Uterus (tissue), 4 donors: ENCODE results near the gene DCST1. TPM values are rescaled to one million over a fixed set of nuclear protein-coding genes. Genes with fewer than 3 reads are reported as not detected.
A peak's percentile ranks its signal among the peaks of the same experiment; 100 is the strongest.

Experiments
- DNase-seq, 2 donors: peaks; one replicate each; pipeline ENCODE4 v3.0.0-alpha.2; 2019 to 2020
- H3K27ac ChIP-seq, 2 donors: fragments of 200-600 bp; sonication (generic); 1 replicate in 1 of 2; 2 replicates in 1 of 2; pipeline ENCODE4 v1.5.1; 2016 to 2018
- H3K27me3 ChIP-seq, 2 donors: fragments of 200-600 bp; sonication (generic); one replicate each; pipeline ENCODE4 v1.5.1; 2018 to 2019; ENCODE audit warnings: control low read depth in 1 of 2
- H3K36me3 ChIP-seq, 2 donors: fragments of 200-600 bp; sonication (generic); one replicate each; pipeline ENCODE4 v1.5.1; 2019; ENCODE audit warnings: control low read depth in 1 of 2
- H3K4me1 ChIP-seq, 2 donors: fragments of 200-600 bp; sonication (generic); one replicate each; pipeline ENCODE4 v1.5.1; 2018 to 2019; ENCODE audit warnings: control low read depth in 1 of 2
- H3K4me3 ChIP-seq, 2 donors: fragments of 200-600 bp; sonication (generic); 1 replicate in 1 of 2; 2 replicates in 1 of 2; pipeline ENCODE4 v1.5.1; 2018 to 2019; ENCODE audit warnings: mild to moderate bottlenecking in 1 of 2
- H3K9me3 ChIP-seq, 2 donors: fragments of 200-600 bp; sonication (generic); one replicate each; pipeline ENCODE4 v1.5.1; 2019; ENCODE audit warnings: control low read depth in 1 of 2
- POLR2A ChIP-seq, 2 donors: fragments of 450-650 bp; IDR thresholded peaks; one replicate each; pipeline ENCODE4 v1.6.1; 2016; ENCODE audit warnings: antibody characterized with exemption in 2 of 2, mild to moderate bottlenecking in 1 of 2, moderate library complexity in 1 of 2
- intact Hi-C: fragments of 100-400 bp; cut with DNase I; formaldehyde crosslinking; loops from one replicate; pipeline ENCODE4 v1.15.1; 2023; ENCODE audit warnings: low total_unique reads
- total RNA-seq, 4 donors: library from RNA; depleted of rRNA in 3 of 4; stranded (reverse); fragments of >200 nt in 3 of 4; gene quantifications; one replicate each; pipeline versions ENCODE4 v1.1.0 to v1.2.4, GENCODE V29; 2014 to 2023
- TF ChIP-seq, protein P1 (sequence below), 4 experiments: fragments of 200-600 bp in 2 of 4; fragments of 450-650 bp in 2 of 4; sonication (generic) in 2 of 4; IDR thresholded peaks; one replicate each; pipeline ENCODE4 v1.5.1; 2016 to 2019; ENCODE audit warnings: antibody characterized with exemption in 4 of 4, mild to moderate bottlenecking in 2 of 4, moderate library complexity in 1 of 4
- donor health status: DM: yes; HTN: yes; CAD: no.

The DCST1 gene
- total RNA-seq, 4 donors from 2014 or later, result 1.1 to 3.5 TPM; not detected in 2

DNA sequence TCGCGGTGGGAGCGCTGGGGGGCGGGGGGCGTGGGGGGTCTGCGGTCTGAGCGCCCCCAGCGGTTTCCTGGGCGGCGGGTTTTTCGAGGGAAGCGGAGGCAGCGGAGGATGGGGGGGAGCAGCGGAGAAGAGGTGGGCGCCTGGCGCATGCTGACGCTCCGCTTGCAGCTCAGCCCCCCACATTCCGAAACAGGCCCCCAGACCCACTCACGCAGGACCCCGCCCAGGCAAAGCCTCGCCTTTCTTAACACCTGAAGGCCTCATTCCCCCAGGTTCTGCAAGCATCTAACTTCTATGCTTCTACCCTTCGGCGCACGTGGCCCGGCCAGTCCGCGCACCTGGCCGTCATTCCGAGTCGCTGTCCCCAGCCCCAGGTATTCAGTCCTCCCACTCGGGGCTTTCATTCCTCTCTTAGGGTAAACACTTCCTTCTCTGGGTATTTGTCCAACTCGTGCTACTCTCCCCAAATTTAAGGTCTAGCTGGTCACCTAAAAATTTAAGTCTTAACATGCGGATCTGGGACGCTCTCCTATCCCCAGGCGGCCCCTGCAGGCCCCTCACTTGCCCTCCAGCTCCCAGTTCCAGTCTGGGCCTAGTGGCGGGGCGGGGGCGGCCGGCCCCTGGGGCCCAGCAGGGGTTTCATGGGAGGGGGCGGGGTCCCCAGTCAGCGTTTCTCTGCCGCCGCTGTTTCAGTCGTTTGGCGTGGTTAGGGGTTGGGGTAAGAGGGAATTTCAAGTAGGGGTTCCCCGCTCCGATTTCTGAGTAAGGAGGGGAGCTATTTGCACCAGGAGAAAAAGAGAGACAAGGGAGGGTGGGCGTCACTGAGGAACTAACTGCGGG lies 33.8 kb upstream of the DCST1 start:
- Histone ChIP-seq H3K27ac (peak overlapping the region; percentile 95 to 99), H3K27me3 (no peaks in the 10 kb centered on the region), H3K36me3 (no peaks in the 10 kb centered on the region), H3K4me3 (peak overlapping the region; percentile 56 to 97), H3K9me3 (no peaks in the 10 kb centered on the region), H3K4me1 (peaks cover 0 to 18% of the 10 kb centered on the region in 2 donors)
- peak in 1 of 2 donors; percentile 49 for DNase-seq
- TF ChIP-seq POLR2A (IDR thresholded peaks at IDR 0.05), result no peak
- TF ChIP-seq, protein P1, sequence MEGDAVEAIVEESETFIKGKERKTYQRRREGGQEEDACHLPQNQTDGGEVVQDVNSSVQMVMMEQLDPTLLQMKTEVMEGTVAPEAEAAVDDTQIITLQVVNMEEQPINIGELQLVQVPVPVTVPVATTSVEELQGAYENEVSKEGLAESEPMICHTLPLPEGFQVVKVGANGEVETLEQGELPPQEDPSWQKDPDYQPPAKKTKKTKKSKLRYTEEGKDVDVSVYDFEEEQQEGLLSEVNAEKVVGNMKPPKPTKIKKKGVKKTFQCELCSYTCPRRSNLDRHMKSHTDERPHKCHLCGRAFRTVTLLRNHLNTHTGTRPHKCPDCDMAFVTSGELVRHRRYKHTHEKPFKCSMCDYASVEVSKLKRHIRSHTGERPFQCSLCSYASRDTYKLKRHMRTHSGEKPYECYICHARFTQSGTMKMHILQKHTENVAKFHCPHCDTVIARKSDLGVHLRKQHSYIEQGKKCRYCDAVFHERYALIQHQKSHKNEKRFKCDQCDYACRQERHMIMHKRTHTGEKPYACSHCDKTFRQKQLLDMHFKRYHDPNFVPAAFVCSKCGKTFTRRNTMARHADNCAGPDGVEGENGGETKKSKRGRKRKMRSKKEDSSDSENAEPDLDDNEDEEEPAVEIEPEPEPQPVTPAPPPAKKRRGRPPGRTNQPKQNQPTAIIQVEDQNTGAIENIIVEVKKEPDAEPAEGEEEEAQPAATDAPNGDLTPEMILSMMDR (IDR thresholded peaks at IDR 0.05), result no peak
- intact Hi-C loops, result no loop called here

DNA sequence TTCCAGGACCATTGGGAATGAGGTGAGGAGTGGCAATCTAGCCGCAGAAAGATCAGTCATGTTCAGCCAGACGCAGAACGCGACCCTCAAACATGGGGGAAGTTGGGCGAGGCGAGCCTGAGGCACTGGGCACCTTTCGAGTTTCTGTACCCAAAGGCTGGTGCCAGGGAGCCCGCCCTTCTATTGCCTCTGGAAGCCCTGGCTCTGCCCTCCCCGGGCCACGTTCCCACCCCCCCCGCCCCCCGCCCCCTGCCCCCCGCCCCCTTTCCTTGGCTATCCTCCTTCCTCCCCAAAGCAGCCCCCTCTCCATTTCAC lies 33.3 kb upstream of the DCST1 start:
- no peaks in the 10 kb centered on the region for H3K36me3 ChIP-seq
- H3K27me3 ChIP-seq, result no peaks in the 10 kb centered on the region
- TF ChIP-seq, protein P1 (IDR thresholded peaks at IDR 0.05), result no peak
- no peak for TF ChIP-seq POLR2A (IDR thresholded peaks at IDR 0.05)
- intact Hi-C loops, result no loop called here
- H3K9me3 ChIP-seq, result no peaks in the 10 kb centered on the region
- DNase-seq, result peak in 1 of 2 donors; percentile 46
- peak overlapping the region; percentile 95 to 99 for H3K27ac ChIP-seq
- peaks cover 0 to 22% of the 10 kb centered on the region in 2 donors for H3K4me1 ChIP-seq
- peak overlapping the region; percentile 56 to 97 for H3K4me3 ChIP-seq

DNA sequence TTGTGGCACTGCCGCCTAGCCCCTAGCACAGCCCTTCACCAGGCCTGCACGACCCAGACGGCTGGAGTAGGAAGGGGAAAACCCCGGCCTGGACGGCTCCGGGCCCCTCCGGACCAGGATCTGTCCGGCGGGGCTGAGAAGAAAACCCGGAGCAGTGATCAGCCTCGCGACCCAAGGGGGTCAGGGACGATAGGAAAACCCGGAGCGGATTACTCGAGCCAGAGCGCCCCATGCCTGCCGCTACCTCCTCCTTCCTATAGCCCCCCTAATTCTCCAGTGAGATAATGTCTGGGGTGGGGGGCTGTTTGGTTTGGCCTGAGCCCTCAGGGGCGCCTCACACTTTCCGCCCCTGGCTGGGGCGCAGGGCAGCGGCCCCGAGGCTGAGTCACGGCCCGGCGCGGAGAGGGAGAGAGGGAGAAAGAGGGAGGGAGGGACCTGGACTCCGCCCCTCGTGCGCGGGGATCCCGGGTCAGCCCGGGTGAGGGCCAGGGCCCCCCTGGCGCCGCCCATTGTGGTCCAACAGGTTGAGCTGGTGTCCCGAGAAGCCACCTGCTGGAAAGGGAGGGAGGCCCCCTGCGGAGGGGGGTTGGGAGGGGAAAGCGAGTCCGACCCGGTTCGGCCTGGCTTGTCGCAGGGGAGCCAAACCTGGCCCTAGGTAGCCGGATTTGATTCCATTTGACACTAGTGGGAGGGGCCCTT lies 32.7 kb upstream of the DCST1 start:
- H3K4me1 ChIP-seq, result peaks cover 0 to 22% of the 10 kb centered on the region in 2 donors
- intact Hi-C loops, result no loop called here

DNA sequence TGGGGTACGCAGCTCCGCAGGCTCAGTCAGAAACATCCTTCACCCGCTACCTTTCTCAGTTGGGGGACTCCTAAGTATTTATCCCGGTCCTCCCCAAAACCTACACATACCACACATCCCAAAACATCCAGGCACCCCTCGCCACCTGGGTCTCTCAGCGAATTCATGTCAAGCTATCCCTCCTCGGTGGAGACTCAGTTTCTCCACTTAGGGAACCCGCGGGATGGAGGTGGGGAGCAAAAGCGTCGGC lies 32.3 kb upstream of the DCST1 start:
- peak overlapping the region; percentile 56 to 97 for H3K4me3 ChIP-seq
- DNase-seq, result no peak
- no peaks in the 10 kb centered on the region for H3K9me3 ChIP-seq
- H3K27ac ChIP-seq, result peak overlapping the region; percentile 95 to 99
- intact Hi-C loops, result no loop called here
- no peak for TF ChIP-seq POLR2A (IDR thresholded peaks at IDR 0.05)
- TF ChIP-seq, protein P1 (IDR thresholded peaks at IDR 0.05), result no peak
- H3K36me3 ChIP-seq, result no peaks in the 10 kb centered on the region
- H3K4me1 ChIP-seq, result peaks cover 0 to 22% of the 10 kb centered on the region in 2 donors
- no peaks in the 10 kb centered on the region for H3K27me3 ChIP-seq

More for the DNA sequence above, 32.7 kb upstream of the DCST1 start:
- peak overlapping the region; percentile 95 to 99 for H3K27ac ChIP-seq
- H3K9me3 ChIP-seq, result no peaks in the 10 kb centered on the region
- DNase-seq, result peak; percentile 85 to 87
- H3K36me3 ChIP-seq, result no peaks in the 10 kb centered on the region
- no peaks in the 10 kb centered on the region for H3K27me3 ChIP-seq
- peak overlapping the region; percentile 56 to 97 for H3K4me3 ChIP-seq
- TF ChIP-seq, protein P1 (IDR thresholded peaks at IDR 0.05), result peak in 2 of 4 experiments; percentile 44 to 65
- peak; percentile 25 to 88 for TF ChIP-seq POLR2A (IDR thresholded peaks at IDR 0.05)
